Epidermal melanocyte (primary cell): ENCODE data around the gene PBRM1.

Experiments used
- DNase-seq: peaks from one replicate; pipeline ENCODE4 v3.0.0; 2011; ENCODE audit warnings: low spot score; ENCODE audit not compliant: insufficient read length

PBRM1 gene

GRCh38 chr3:52574056-52574965, 111.4 kb downstream of the PBRM1 start:
- DNase-seq: no peak

GRCh38 chr3:52572221-52572620, 113.5 kb downstream of the PBRM1 start:
- no peak for DNase-seq

GRCh38 chr3:52570076-52570475, 115.6 kb downstream of the PBRM1 start:
- no peak for DNase-seq

- DNase-seq: no peak
These were observed 117.6 kb downstream of the PBRM1 start for GRCh38 chr3:52568069-52568468.

GRCh38 chr3:52563984-52564383, 121.7 kb downstream of the PBRM1 start:
- DNase-seq: no peak

GRCh38 chr3:52561028-52561747, 124.5 kb downstream of the PBRM1 start:
- no peak for DNase-seq

- no peak for DNase-seq
These were observed 127.3 kb downstream of the PBRM1 start for GRCh38 chr3:52558436-52558835.

GRCh38 chr3:52557011-52557960, 128.4 kb downstream of the PBRM1 start:
- DNase-seq: no peak

- DNase-seq: no peak
These were observed 130.7 kb downstream of the PBRM1 start for GRCh38 chr3:52555056-52555455.

GRCh38 chr3:52554026-52554755, 131.5 kb downstream of the PBRM1 start:
- no peak for DNase-seq

GRCh38 chr3:52552089-52552488, 133.6 kb downstream of the PBRM1 start:
- no peak for DNase-seq

- no peak for DNase-seq
These were observed 134.6 kb downstream of the PBRM1 start for GRCh38 chr3:52551118-52551517.

GRCh38 chr3:52547143-52547542, 138.6 kb downstream of the PBRM1 start:
- no peak for DNase-seq

GRCh38 chr3:52546111-52546901, 139.4 kb downstream of the PBRM1 start:
- no peak for DNase-seq

- DNase-seq: no peak
These were observed 140.8 kb downstream of the PBRM1 start for GRCh38 chr3:52544937-52545336.

- no peak for DNase-seq
These were observed 144.7 kb downstream of the PBRM1 start for GRCh38 chr3:52541050-52541449.

GRCh38 chr3:52539010-52539653, 146.6 kb downstream of the PBRM1 start:
- DNase-seq: no peak

- DNase-seq: no peak
These were observed 147.8 kb downstream of the PBRM1 start for GRCh38 chr3:52537726-52538421.

GRCh38 chr3:52537165-52537620, 148.5 kb downstream of the PBRM1 start:
- DNase-seq: no peak
